Activated CD4-positive, alpha-beta T cell treated with anti-CD3 and anti-CD28 coated beads, Interleukin-2, amount 50 U/mL, for 16 hours (primary cell): ENCODE results near the gene CIITA.
"Not testable (repeated sequence)": the region's sequence is repeated elsewhere in the genome, so short reads cannot be mapped to it uniquely, and the experiment has no call there.

Experiments used
- DNase-seq: peaks from one replicate; pipeline ENCODE4 v3.0.0-alpha.2; 2020

The CIITA gene

DNA sequence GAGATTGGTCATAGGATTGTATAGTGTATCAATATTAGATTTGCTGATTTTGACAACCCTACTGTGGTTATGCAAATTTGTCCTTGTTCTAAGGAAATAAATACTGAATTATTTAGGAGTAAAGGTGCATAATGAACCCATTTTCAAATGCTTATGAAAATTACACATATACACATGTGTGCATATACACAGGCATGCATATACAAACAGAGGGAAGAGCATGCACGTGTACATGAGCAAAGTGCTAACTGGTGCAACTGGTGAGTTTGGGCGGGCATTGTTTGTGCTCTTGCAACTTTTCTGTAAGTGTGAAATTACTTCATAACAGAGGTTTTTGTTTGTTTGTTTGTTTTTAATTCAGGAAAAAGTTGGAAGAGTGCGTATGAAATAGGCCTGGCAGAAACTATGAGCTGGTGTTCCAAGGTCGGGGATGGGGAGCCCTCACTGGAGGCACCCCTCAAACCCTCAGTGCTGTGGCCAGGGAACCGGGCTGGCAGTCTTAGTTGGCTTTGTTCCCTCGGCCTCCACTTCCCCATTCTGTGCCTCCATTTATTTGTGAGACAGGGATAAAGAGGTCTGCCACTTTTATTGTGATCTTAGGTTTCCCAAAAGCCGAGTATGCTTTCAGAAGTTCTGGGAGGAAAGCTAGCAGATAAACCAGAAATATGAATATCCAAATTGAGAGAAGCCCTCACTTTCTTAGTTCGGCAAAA, 59.4 kb downstream of the CIITA start:
- no peak for DNase-seq

DNA sequence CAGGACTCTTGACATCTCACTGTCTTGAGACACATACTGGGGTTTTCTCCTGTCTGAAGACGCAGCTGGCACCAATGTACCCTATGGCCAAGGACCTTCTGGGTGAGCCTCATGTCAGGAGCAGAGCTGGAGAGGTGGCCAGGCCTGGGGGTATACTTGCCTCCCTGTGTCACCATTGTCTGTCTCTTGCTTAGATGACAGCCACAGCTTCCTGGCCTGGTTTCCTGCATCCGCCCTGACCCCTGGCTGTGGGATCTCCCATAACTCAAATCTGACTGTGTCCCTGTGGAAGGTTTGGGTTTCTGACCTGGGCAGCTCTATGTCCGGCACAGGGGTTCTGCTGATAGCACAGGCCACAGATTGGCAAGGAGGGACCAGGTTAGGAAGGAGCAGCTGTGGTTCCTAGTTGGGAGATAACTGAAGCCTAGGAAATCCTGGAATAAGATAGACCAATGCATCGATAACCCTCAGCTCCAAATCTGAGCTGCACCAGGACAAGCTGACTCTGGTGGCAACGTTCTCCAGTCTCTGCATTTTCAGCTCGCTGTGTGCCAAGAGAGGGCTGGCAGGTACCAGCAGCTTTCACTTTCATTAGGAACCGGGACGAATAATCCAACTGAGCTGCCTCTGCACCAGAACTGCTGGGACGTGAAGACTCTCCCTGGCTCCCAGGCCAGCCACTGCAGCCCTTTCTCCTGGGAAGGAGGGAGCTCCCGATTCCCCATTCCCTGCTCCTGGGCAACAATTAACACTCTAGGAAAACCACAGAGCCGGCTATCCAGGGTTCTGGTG, 60.3 kb downstream of the CIITA start:
- DNase-seq = no peak

DNA sequence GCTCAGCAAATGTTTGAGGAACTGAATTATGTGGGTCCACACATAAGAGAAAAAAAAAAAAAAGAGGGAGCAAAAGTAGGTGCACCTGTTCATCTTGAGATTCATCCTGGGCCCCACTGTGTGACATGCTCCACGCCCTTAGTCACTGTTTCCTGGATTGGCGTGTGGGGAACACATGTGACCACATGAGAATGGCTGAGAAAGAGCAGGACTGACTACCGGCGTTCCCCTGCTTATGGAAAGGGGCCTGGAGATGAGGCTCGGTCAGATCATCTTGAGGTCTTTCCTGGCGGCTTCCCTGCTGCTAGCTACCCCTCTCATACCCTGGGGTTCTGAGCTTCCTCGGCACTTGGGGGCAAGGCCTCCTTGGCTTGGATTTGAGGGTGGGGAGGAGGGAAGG, 61.3 kb downstream of the CIITA start:
- DNase-seq = peak; percentile 74

DNA sequence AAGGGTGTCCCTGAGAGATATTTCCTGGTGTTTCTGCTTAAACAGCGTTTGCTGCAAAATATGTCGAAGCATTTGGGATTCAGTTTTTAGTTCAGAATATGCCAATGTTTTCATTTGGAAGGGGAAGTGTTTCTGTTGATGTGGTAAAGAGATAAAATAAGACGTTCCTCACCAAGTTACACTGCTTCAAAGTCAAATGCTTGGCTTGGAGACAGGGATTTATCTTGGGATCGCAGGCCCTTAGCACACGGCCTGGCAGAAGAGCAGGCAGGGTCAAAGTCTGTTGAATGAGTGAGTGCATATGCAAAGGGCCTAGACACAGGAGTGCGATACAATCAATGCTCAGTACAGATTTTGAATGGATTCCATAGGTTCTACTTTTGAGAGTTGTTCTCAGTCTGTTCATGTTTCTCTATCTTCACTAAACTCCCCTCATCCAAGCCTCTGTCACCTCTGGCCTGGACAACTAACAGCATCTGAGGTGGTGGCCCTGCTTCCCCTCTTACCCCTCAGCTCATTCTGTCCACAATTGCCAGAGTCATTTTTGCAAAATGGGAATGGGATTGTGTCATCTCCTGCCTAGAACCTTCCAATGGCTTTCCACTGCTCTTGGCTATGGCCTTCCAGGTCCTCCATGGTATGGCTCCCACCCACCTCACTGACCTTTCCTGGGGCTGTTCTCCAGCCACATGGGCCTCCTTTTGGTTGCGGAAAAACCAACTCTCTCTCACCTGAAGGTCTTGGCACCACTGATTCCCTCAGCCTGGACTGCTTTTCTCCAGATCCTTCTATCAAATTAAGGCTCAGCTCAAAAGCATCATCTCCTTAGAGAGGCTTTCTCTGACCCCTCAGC, 62.0 kb downstream of the CIITA start:
- DNase-seq = no peak

DNA sequence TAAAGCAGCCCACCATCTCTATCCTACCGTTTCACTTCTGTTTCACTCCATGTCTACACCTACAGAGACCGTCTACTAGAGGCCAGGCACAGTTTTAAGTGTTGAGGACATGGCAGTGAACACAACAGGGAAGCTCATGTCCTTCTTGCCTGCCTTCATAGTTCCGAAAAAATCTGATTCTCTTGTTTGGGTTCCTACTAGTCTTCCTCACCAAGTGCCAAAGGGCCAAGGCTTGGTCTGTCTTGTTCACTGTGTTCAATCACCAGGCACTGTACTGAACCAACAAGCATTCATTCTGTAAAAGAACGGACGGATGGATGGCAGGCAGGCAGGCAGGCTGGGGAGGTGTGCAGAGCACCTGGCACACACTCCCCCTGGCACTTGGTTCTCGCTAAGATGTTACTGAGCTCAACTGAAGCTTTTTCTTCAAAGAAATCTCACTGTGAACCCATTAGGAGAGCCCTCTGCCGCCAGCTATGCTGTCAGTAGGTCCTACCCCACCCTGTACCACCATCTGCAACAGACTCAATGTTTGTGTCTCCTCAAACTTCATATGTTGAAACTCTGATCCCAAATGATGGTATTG, 62.7 kb downstream of the CIITA start:
- DNase-seq = no peak

DNA sequence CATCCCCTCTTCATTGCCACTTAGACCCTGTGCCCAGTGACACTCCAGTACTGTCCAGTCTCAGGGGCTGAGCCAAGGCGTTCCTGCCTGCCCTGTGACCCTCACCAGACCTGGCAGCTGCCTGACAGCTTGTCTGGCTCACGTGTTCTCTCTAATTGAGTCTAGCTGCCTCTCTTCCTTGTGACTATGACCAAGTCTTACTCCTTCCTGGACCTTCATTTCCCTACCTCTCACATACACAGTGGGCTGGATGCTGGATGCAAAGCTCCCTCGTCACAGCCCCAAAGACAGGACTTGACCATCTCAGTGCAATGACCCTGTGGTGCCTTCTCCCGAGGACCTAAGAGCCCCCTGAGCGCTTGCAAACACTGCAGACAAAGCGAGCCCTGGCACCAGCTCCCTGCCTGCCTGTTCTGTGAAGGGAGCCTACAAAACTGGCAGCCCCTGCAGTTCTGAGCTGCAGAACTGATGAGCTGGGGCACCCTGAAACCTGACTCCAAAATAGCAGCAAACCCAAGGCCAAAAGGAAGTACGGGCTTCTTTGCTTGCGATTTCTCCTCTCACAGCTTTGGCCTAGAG, 63.6 kb downstream of the CIITA start:
- no peak for DNase-seq

DNA sequence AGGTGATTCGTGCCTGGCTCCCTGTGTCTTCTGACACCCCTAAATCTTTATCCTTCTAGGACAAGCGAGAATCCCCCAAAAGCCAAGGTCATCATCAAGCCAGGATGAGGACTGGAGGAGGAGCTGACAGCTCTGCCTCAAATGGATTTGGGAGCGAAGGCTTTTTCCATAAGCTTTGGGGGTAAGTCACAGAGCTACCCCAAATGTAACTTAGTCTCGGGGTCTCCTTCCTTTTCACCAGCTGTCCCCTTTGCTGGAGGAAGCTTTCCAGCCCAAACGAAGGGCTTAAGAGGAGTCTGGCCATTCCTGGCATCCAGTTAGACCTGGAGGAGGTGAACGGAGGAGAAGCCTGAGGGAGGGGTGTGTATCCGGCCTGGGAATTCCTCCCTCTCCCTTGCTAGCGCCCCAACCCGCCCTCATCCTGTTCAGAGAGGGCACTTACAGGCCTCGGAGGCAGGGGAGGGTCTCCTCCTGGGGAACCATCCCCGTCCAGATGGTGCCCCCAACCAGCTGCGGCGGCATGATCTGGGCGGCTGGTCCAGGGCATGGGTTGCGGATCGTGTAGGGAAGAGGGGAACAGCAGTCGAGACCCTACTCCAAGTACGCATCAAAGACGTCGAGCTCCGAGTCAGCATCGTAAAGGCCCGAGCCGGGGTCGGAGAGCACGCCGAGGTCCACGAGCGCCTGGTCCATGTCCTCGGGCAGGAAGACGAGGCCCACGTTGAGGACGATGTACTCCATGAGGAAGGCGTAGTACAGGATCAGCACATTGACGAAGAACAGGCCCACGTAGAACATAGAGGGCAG, 64.3 kb downstream of the CIITA start:
- DNase-seq = no peak

DNA sequence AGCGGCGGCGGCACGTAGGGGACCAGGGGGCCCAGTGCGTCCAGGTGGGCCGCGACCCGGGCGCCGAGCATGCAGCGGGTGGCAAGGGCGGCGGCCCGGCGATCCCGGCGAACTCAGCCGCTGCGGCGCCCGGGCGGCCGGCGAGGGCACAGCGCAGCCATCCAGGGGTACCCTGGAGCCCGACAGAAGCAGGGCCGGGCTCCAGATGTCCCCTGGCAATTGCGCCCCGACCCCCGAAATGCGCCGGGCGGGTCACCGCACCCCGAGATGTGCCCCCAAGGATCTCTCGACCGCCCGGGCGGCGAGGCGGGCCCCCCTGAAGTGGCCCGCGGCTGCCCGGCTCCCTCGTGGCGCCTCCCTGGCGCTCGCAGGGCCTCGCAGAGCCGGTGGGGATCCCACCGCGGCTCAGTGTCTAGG, 64.9 kb downstream of the CIITA start:
- not testable (repeated sequence) for DNase-seq

DNA sequence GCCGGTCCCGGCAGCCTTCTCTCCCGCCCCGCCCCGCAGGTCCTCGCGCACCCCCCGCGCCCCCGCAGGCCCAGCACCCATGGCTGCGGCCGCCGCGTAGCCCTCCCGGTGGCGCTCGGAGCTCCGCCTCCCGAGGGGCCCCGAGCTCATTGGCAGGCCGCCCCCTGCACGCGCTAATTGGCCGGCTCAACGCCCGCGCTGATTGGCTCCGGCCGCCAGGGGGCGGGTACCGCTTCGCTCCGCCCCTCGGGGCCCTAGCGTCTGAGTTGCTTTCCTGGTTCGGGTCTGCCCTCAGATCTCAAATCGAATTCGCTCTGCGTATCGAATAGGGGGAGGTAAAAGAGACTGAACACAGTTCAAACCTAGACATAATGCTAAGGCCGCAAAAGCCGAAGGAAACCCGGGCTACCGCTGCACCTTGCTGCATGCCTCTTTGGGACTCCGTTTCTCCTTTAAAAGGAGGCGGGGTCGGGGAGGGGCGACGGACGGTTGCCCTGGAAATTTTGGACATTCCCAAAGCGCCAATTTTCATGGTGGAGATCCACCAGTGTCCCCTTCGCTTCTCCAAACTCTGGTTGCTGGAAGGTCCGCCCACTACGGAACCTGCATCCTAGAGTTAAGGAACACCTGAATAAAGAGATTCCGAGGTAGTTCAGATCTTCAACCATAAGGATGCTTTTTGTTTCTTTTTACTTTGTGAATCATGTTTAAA, 65.5 kb downstream of the CIITA start, which contains the start of gene DEXI:
TSS of gene DEXI (minus strand) at position 117 of the 712 bp plus-strand sequence. CDS start 463 bp downstream, outside the sequence.
- DNase-seq = peak; percentile 95

DNA sequence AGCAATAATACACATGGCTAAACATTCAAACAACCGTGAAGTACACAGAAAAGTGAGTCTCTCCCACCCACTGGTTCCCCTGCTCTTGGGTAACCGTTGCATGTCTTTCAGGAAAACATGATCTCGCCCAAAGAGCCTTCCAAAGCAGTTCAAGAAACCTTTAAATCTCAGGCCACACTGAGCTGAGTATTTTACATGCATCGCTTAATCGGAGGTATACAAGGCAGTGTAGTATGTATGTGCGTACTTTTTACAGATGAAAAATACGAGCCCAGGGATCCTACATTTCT, 66.0 kb downstream of the CIITA start:
- DNase-seq = no peak

DNA sequence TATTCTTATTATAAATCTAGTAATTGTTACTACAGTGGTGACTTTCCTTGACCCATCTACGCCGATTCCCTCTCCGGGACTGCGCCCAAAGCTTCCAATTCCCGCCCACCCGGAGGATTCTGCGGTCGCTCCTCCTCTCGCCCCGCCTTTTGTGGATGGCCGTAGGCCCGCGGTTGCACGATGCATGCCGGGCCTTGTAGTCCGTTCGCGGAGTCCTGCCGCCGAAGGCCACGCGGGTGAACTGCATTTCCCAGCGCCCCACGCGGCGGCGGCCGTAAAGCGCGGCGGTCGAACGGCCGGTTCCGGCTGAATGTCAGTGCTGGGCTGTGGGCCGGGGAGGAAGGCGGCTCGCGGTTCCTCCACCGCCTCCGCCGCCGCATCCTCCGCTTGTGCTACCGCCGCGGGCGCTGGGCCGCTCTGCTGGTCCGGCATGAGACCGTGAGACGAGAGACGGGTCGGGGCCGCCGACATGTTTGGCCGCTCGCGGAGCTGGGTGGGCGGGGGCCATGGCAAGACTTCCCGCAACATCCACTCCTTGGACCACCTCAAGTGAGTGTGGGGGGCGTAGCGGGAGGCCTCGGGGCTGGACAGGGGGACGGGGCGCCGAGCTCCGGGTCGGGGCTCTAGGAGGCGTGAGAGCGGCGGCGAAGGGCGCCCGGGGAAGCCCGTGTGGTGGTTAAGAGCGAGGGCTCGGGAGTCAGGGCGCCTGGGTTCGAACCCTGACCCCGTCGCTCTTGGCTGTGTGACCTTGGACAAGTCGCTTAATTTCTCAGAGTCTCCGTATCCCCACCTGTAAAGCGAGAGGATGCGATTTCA, 67.5 kb downstream of the CIITA start, which contains the start of gene CLEC16A:
TSS of gene CLEC16A (plus strand) at position 316 of the 816 bp plus-strand sequence. CDS start at position 470, 154 bp downstream.
- peak; percentile 97 for DNase-seq

DNA sequence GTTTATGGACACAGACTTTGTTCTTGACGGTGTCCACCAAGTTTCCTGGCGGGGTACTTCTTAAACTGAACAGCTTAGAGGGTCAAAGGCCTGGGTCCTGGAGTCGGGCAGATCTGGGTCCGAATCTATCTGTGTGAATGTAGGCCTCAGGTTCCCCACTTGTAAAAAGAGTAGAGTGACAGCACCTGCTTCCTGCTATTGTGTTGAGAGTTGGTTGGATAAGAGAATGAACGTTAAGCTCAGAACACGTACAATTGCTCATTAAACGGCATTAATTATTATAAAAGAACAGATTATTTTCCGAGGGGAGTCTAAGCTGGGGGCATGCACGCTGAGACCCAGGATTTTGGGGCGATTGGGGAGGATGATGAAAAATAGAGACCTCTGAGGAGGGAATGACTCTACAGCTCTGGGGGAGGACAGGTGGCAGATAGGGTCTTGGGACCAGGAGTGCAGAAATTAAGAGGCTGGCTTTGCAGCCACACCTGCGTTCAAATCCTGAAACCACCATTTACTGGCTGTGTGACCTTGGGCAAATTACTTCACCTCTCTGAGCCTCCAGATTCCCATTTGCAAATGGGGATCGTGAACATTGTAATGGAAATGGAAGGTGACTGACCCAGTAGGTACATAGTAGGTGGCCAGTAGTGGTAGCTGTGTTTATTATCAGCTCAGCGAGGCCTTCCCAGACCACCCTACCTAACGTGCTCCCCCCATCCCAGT, 68.2 kb downstream of the CIITA start:
- no peak for DNase-seq

DNA sequence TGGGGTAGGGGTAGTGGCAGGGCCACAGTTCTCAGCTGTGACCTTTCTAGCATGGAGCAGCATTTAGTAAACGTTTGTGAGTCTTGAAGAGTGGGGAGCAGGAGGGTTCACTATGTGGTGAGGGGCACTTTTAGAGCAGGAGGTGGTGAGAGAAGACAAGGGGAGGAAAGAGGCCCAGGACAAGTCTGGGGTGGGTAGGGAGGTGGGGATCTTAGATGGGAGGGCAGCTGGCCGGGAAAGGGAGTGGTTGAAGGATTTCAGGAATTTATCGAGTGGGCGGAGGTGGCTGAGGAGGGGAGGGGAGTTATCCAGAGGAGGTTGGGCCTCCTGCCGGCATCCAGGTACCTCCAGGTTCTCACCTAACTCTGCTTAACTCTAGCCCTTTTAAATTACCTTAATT, 69.3 kb downstream of the CIITA start:
- DNase-seq = no peak

DNA sequence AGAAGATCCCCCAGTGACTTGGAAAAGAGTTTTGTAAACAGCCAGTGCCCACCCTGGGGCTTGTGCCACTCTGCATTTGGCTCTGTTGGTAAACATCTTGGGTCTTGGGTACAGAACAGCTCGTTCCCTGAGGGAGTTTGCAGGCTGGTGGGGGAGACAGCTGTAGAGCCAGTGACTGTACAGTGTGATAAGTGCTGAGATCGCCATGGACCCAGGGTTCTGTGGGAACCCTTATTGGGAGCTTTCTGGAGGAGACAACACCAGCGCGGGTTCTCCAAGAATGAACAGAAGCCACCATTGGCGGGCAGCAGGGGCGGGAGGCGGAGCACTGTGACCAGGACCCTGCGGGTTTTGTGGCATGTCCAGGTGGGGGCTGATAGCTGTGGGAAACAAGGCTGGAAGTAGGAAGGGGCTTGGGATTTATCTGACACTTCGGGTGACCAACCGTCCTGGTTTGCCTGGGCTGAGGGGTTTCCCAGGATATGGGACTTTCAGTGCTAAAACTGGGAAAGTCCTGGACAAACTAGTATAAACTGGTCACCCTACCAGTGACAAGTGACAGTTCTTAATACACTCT, 70.3 kb downstream of the CIITA start:
- no peak for DNase-seq

DNA sequence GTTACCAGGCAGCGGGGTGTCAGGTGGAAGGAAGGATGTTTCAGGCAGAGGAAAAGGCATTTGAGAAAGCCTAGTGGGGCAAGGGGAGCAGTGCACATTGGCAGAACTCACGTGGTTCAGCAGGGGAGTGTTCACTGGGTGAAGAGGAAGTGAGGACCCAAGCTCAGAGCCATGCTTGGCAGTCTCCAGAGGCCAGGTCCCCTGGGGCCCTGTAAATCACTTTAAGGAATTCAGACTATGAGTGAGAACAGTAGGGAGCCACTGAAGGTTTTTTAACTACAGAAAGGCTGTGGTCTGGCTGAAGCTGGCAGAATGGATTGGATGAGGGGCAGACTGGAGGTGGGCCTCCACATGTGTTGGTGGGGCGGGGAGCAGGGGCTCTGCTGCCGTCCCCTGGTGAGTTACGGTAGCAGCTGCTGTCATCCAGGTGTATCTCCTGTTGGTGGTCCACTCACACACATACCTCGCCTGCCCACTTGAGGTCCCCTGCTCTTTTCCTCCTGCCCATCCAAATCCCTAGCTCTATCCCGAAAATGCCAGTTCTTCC, 72.5 kb downstream of the CIITA start:
- DNase-seq = peak; percentile 69

DNA sequence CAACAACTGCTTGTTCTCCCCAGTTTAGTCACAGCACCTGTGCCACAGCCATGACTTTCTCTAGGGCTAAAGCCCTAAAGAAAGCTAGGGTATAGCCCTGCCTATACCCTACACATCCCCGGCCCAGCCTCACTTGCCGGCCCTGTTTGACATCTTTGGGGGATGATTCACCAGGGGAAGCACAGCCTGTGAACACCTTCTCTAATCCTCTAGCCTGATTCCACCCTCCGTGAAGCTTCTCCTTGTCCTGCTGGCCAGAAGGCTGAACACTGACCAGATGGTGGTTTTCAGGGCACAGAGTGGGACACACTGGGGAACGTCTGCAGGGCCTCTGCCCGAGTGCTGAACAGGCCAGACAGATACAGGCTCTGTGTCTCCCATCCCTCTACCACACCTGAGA, 73.4 kb downstream of the CIITA start:
- DNase-seq = no peak

DNA sequence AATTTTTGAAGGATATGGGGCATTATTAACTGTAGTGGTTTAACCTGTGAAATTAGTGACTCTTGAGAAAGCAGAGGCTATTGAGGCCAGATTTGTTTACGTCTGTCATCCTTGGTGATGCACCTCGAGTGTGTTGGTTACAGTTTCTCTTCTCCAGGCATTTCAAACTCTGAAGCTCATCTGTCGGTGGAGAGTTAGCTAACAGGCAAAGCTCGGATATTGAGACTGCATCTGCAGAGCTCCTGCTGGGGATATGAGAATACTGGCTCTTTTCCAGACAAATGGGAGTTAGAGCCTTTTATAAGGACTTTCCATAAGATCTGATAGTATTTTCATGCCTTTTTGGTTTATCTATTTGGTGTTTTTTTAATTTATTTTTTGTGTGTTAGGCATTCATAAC, 74.0 kb downstream of the CIITA start:
- no peak for DNase-seq

DNA sequence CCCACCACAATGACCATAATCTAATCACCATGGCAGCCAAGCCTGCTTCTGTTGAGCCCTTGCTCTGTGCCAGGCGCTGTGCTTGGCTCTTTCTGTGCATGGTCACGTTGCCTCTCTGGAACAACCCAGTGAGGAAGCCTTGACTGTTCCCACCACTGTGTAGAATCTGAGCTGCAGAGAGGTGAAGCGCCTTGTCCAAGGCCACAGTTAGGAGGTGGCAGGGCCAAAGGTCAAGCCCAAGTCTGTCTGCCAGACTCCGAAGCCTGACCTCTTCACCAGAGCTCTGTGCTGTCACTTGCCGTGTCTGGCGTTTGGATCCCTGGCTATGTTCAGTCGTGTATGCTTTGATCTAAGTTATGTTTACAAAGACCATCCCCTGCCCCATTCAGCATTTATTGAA, 77.9 kb downstream of the CIITA start:
- DNase-seq = no peak
